ENCODE data around the gene APLNR.
"Not testable (repeated sequence)": the region's sequence is repeated elsewhere in the genome, so short reads cannot be mapped to it uniquely, and the experiment has no call there.

The APLNR gene

GRCh38 chr11:57237204-57237681, at the start of gene APLNR:
APLNR (minus strand) TSS chr11:57237250; CDS start chr11:57237004, 246 bp downstream.
- Histone ChIP-seq H3K27me3 (ENCODE audit: insufficient read depth, low read depth) (no peaks in the 10 kb centered on the region), H2AFZ (ENCODE audit: low read depth) (no peak within 1 kb of the TSS), H3K4me3 (IDR thresholded peaks at IDR 0.05; ENCODE audit: insufficient read depth, low read depth, low read length) (no peak within 1 kb of the TSS), H3K9ac (no peak within 1 kb of the TSS), H3K36me3 (ENCODE audit: insufficient read depth) (no peaks in the 10 kb centered on the region), H3K4me1 (ENCODE audit: low read depth, poor library complexity, severe bottlenecking) (no peaks in the 10 kb centered on the region), H3K27ac (no peak within 1 kb of the TSS), H3K4me2 (no peak within 1 kb of the TSS), H3K79me2 (ENCODE audit: insufficient read depth, low read depth) (no peaks in the 10 kb centered on the region), H4K20me1 (ENCODE audit: insufficient read depth) (no peaks in the 10 kb centered on the region)
- no peak for TF ChIP-seq CTCF (conservative IDR thresholded peaks at IDR 0.05; ENCODE audit: low read depth, low read length)

- Histone ChIP-seq H3K4me3 (IDR thresholded peaks at IDR 0.05; ENCODE audit: insufficient read depth, low read depth, low read length) (no peak overlapping the region), H3K27ac (no peak overlapping the region), H3K79me2 (ENCODE audit: insufficient read depth, low read depth) (no peaks in the 10 kb centered on the region), H4K20me1 (ENCODE audit: insufficient read depth) (no peaks in the 10 kb centered on the region), H3K4me1 (ENCODE audit: low read depth, poor library complexity, severe bottlenecking) (no peaks in the 10 kb centered on the region), H3K36me3 (ENCODE audit: insufficient read depth) (no peaks in the 10 kb centered on the region), H3K27me3 (ENCODE audit: insufficient read depth, low read depth) (no peaks in the 10 kb centered on the region), H3K9ac (no peak overlapping the region), H2AFZ (ENCODE audit: low read depth) (no peak overlapping the region), H3K4me2 (no peak overlapping the region)
- TF ChIP-seq CTCF (conservative IDR thresholded peaks at IDR 0.05; ENCODE audit: low read depth, low read length): no peak
Observed at GRCh38 chr11:57283231-57283990, 46.4 kb upstream of the APLNR start.

GRCh38 chr11:57281546-57281945, 44.5 kb upstream of the APLNR start:
- not testable (repeated sequence) for H3K27me3 ChIP-seq (ENCODE audit: insufficient read depth, low read depth); H3K36me3 ChIP-seq (ENCODE audit: insufficient read depth); H2AFZ ChIP-seq (ENCODE audit: low read depth); H3K9ac ChIP-seq; H4K20me1 ChIP-seq (ENCODE audit: insufficient read depth); H3K4me2 ChIP-seq; H3K27ac ChIP-seq; H3K4me3 ChIP-seq (IDR thresholded peaks at IDR 0.05; ENCODE audit: insufficient read depth, low read depth, low read length); H3K4me1 ChIP-seq (ENCODE audit: low read depth, poor library complexity, severe bottlenecking); H3K79me2 ChIP-seq (ENCODE audit: insufficient read depth, low read depth)

DNA sequence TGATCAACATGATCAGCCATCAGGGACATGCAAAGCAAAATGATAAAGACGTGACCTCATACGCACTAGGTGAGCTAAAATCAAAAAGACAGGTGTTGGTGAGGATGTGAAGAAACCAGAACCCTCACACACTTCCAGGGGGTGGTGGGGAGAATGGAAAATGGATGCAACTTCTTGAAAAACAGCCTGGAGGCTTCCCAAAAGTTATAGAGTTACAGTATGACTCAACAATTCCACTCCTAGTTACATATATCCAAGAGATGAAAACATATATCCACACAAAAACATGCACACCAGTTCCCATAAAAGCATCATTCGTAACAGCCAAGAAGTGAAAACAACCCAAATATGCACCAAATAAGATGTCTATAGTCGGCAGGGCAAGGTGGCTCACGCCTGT, 42.1 kb upstream of the APLNR start:
- no peak overlapping the region for H3K4me2 ChIP-seq
- no peaks in the 10 kb centered on the region for H3K36me3 ChIP-seq (ENCODE audit: insufficient read depth)
- H3K9ac ChIP-seq: no peak overlapping the region
- H3K4me1 ChIP-seq (ENCODE audit: low read depth, poor library complexity, severe bottlenecking): no peaks in the 10 kb centered on the region
- H4K20me1 ChIP-seq (ENCODE audit: insufficient read depth): no peaks in the 10 kb centered on the region
- no peak for TF ChIP-seq CTCF (conservative IDR thresholded peaks at IDR 0.05; ENCODE audit: low read depth, low read length)
- no peak overlapping the region for H2AFZ ChIP-seq (ENCODE audit: low read depth)
- H3K27ac ChIP-seq: no peak overlapping the region
- H3K27me3 ChIP-seq (ENCODE audit: insufficient read depth, low read depth): no peaks in the 10 kb centered on the region
- H3K79me2 ChIP-seq (ENCODE audit: insufficient read depth, low read depth): no peaks in the 10 kb centered on the region
- no peak overlapping the region for H3K4me3 ChIP-seq (IDR thresholded peaks at IDR 0.05; ENCODE audit: insufficient read depth, low read depth, low read length)

DNA sequence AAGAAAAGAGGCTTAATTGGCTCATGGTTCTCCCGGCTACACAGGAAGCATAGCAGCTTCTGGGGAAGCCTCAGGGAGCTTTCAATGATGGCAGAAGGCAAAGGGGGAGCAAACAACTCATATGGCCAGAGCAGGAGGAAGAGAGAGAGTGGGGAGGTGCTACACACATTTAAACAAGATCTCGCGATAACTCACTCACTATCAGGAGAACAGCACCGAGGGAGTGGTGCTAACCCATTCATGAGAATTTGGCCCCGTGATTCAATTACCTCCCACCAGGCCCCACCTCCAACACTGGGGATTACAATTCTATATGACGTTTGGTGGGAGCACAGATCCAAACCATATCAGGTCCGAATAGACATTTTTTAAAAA, 41.7 kb upstream of the APLNR start:
- Histone ChIP-seq H3K27me3 (ENCODE audit: insufficient read depth, low read depth) (no peaks in the 10 kb centered on the region), H3K4me1 (ENCODE audit: low read depth, poor library complexity, severe bottlenecking) (no peaks in the 10 kb centered on the region), H4K20me1 (ENCODE audit: insufficient read depth) (no peaks in the 10 kb centered on the region), H2AFZ (ENCODE audit: low read depth) (no peak overlapping the region), H3K27ac (no peak overlapping the region), H3K4me2 (no peak overlapping the region), H3K79me2 (ENCODE audit: insufficient read depth, low read depth) (no peaks in the 10 kb centered on the region), H3K4me3 (IDR thresholded peaks at IDR 0.05; ENCODE audit: insufficient read depth, low read depth, low read length) (no peak overlapping the region), H3K36me3 (ENCODE audit: insufficient read depth) (no peaks in the 10 kb centered on the region), H3K9ac (no peak overlapping the region)
- no peak for TF ChIP-seq CTCF (conservative IDR thresholded peaks at IDR 0.05; ENCODE audit: low read depth, low read length)
